NOMO-1 treated with dmso at 0.1 percent for 144 hours (cell line): Measurements from ENCODE around the gene CERCAM.
A peak's percentile ranks its signal among the peaks of the same experiment; 100 is the strongest.

ENCODE experiments used
- DNase-seq: peaks from one replicate; lab custom pipeline; 2025; ENCODE audit not compliant: unreplicated experiment; lab: John Stamatoyannopoulos, UW

CERCAM gene

GRCh38 chr9:128456613-128457061 is 36.0 kb downstream of the CERCAM start:
- DNase-seq = peak; percentile 41

- DNase-seq = no peak
These were observed 36.5 kb downstream of the CERCAM start for GRCh38 chr9:128457207-128457606.

GRCh38 chr9:128459011-128459410 is 38.4 kb downstream of the CERCAM start:
- no peak for DNase-seq

- DNase-seq = no peak
These were observed 48.4 kb downstream of the CERCAM start for GRCh38 chr9:128469070-128469469.

GRCh38 chr9:128470560-128470959 is 49.9 kb downstream of the CERCAM start:
- no peak for DNase-seq

- no peak for DNase-seq
These were observed 52.4 kb downstream of the CERCAM start for GRCh38 chr9:128473104-128473503.

GRCh38 chr9:128475867-128476266 is 55.2 kb downstream of the CERCAM start:
- DNase-seq = no peak

GRCh38 chr9:128479262-128479661 is 58.6 kb downstream of the CERCAM start:
- no peak for DNase-seq

- no peak for DNase-seq
These were observed 60.9 kb downstream of the CERCAM start for GRCh38 chr9:128481561-128481960.

- DNase-seq = no peak
These were observed 61.5 kb downstream of the CERCAM start for GRCh38 chr9:128482186-128482585.

GRCh38 chr9:128484686-128485413 is 64.2 kb downstream of the CERCAM start:
- DNase-seq = no peak

GRCh38 chr9:128485414-128485855 is 64.8 kb downstream of the CERCAM start:
- no peak for DNase-seq

- DNase-seq = no peak
These were observed 65.5 kb downstream of the CERCAM start for GRCh38 chr9:128486201-128486600.
